ENCODE data around the gene AQR. TPM values are rescaled to one million over a fixed set of nuclear protein-coding genes. Genes with fewer than 3 reads are reported as not detected.

AQR gene
- total and polyA plus RNA-seq, 2 of the 8 experiments (the other 6 are each of a cell fraction or from before 2014, with no cell fraction given): 34.5 to 57.6 TPM

Other genes with a start within 250 kb of the AQR start
- gene GJD2, start 214.7 kb downstream of the AQR start, total RNA-seq (2021; fragmentation: NEBNext Ultra II Directional; extraction: Animal tissue kit (Norgen Biotek cat#: 25700)): 0.54 and 0.78 TPM in 2 replicates
- 0.31 and 0.39 TPM in 2 replicates for gene GJD2, start 214.7 kb downstream of the AQR start, polyA plus RNA-seq (2011; rRNA removed)
- 86.2 and 90.0 TPM in 2 replicates for gene ACTC1, start 174.2 kb downstream of the AQR start, total RNA-seq (2021; fragmentation: NEBNext Ultra II Directional; extraction: Animal tissue kit (Norgen Biotek cat#: 25700))
- gene ACTC1, start 174.2 kb downstream of the AQR start, polyA plus RNA-seq (2011; rRNA removed): 33.0 and 37.6 TPM in 2 replicates
- gene ZNF770, start 18.5 kb upstream of the AQR start, total RNA-seq (2021; fragmentation: NEBNext Ultra II Directional; extraction: Animal tissue kit (Norgen Biotek cat#: 25700)): 121 and 143 TPM in 2 replicates
- gene ZNF770, start 18.5 kb upstream of the AQR start, polyA plus RNA-seq (2011; rRNA removed): 15.3 and 24.8 TPM in 2 replicates
- gene NANOGP8, start 115.6 kb upstream of the AQR start, total RNA-seq (2021; fragmentation: NEBNext Ultra II Directional; extraction: Animal tissue kit (Norgen Biotek cat#: 25700)): 31.9 and 40.6 TPM in 2 replicates
- 14.5 and 23.3 TPM in 2 replicates for gene NANOGP8, start 115.6 kb upstream of the AQR start, polyA plus RNA-seq (2011; rRNA removed)